Suppressor macrophage treated with lipopolysaccharide for 4 hours (primary cell): ENCODE data around the gene DLG2.
"Not testable (repeated sequence)": the region's sequence is repeated elsewhere in the genome, so short reads cannot be mapped to it uniquely, and the experiment has no call there.

ENCODE experiments used
- DNase-seq: peaks from one replicate; pipeline ENCODE4 v3.0.0-alpha.2; 2020

DLG2 gene

GRCh38 chr11:85301895-85302678 is 325.1 kb downstream of the DLG2 start:
- DNase-seq, result no peak

DNA sequence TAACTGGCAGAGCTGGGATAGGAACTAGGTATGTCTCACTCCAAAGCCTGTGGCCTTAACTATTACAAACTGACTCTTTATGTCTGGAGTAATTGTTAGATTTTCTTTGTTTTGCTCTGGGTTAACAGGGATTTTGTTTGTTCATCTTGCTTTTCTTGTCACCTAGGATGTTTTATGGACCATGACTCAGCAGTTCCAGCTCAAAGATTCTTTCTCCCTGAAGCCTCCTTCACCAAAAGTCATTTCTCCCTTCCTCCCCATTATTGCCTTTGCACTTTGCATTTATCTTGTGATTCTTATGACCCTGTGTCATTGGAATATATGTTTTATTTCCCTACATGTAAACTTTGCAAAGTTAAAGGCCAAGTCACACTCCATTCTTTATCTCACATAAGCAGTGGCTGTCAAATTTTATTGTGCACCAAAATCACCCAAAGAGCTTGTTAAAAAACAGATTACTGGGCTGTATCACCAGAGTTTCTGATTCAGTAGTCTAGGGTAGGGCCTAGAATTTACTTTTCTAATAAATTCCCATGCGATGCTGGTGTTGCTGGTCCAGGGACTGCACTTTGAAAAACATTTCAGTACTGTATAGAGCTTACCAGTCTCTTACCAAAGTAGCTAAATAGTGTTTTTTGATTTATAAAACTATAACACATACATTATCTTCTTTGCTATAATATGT is 327.7 kb downstream of the DLG2 start:
- DNase-seq, result no peak

DNA sequence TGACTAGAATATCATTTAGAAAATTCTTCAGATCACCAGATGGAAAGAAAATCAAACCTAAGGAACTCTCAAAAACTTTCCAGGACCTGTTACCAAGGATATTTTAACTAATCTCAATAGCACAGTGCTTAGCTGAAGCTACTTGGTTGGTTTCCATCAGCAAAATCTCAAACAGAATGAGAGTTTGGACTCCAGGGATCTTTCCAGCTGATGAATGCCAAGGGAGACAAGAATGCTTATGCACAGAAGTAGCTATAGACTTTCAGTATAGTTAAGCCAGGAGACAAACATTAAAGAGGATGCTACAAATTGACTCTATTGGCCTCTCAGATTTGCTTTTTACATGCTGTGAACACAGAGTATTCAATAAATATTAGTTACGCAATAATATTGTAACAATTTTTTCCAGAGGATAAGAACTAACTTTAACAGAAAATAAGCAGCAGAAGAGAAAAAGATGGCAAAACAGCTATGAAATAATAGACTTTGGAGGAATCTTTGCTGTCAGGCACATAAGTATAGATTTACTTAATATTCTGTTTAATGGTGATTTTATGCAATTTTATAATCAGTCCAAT is 331.4 kb downstream of the DLG2 start:
- DNase-seq, result no peak

GRCh38 chr11:85281550-85281949 is 345.6 kb downstream of the DLG2 start:
- DNase-seq, result no peak

DNA sequence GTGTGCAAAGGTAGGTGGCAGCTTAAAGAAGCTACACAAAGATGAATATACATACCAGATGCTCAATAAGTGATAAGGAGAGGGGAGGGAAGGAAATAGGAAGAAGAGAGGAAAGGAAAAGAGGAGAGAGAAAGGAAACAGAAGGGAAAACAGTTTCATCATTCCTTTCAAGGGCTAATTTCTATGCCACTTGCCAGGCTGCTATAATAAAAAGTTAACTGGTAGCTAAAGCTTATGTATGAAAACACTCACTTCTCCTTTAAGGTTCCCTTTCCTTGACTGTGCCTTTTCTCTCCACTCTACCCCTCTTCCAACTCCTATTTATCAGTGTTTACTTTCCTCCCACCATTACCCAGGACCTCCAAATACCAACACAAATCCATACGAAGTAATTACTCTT is 347.9 kb downstream of the DLG2 start:
- no peak for DNase-seq

DNA sequence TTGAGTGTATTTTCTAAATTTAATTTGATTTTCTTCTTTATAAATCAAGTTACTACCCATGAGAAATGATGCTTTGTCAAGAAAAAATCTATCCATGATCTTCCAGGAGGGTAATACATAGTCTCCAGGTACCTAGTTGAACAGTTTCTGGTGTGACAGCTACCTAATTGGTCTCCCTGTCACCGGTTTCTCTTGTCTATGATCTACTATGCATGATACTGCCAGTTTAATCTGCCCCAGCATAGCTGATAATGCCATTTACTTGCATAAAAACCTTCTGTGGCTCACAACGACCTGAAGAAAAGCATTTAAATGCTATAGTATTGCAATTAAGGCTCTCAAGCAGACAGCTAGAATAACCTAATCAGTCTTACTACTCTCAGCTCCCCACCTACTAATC is 349.5 kb downstream of the DLG2 start:
- DNase-seq, result no peak

GRCh38 chr11:85276332-85276731 is 350.8 kb downstream of the DLG2 start:
- DNase-seq, result no peak

- not testable (repeated sequence) for DNase-seq
Observed at GRCh38 chr11:85270315-85270714, 356.8 kb downstream of the DLG2 start.

- DNase-seq, result no peak
Observed at GRCh38 chr11:85269109-85269508, 358.0 kb downstream of the DLG2 start.

GRCh38 chr11:85266646-85267045 is 360.5 kb downstream of the DLG2 start:
- DNase-seq, result peak; percentile 15

DNA sequence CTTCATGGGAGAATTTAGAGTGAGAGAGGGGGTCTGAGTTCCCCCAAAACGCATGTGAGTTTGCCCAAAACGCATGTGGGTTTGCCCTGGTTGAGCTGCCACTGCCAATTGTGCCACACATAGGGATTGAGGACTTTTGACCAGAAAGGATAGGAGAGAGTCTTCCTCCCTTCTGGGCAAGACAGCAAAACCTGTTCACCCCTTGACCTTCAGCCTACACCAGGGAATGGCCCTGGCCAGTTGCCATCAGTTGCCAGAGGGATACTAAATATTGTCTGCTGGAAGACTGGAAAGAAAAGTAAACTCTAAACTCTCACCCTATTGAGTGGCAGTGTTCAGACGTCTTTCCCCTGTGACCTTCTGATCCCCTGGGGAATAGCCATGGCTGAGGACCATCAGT is 363.8 kb downstream of the DLG2 start:
- no peak for DNase-seq

DNA sequence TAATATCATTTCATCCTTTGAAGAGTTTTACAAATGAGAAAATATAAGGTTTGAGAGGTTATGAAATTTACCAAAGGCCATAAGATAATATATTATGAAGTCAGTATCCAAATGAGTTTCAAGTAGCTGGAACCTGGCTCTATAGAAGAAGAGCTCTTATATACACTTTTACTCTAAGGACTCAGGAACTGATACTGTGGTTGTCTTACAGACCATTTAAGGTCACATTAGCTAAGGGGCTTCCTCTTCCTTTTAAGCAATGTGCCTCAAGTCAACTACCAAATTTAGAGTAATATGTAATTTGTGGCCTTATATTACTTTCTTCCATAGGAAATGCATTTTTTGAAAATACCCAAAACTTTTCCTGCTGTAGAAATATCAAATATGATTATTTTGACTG is 369.3 kb downstream of the DLG2 start:
- no peak for DNase-seq

DNA sequence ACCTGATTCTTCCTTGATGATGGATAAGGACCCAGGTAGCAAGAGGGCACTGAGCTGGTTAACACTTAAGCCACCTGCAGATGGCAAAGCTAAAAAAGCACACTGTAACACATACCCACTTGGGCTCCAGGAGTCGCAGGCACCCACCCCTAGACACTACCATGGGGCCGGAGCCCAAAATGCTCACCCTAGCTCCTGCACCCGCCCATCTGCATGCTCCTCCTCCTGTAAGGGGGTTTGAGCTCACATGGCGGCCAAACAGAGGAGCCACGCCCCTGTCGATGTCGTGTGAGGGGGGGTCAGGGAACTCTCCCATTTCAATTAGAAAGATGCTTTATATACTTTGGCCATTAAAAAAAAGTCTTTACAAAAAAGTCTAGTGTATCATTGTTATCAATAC is 370.7 kb downstream of the DLG2 start:
- DNase-seq, result no peak

GRCh38 chr11:85249482-85249881 is 377.7 kb downstream of the DLG2 start:
- no peak for DNase-seq

DNA sequence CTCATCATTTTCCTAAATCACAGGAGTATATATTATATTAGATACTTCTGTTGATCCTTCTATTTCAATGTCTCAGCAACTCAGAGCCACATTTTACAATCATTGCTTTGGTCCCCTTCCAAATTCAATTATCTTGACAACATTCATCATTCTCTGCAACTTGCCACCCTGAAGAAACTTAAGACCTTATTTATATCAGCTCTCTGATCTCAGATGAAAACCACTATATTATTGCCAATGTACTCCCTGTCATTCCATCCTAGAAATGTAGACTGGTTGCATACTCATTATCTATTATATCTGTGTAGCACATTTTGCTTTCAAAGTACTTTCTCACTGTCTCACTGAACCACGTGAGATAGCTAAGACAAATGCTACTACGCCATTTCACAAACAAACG is 379.3 kb downstream of the DLG2 start:
- DNase-seq, result no peak

DNA sequence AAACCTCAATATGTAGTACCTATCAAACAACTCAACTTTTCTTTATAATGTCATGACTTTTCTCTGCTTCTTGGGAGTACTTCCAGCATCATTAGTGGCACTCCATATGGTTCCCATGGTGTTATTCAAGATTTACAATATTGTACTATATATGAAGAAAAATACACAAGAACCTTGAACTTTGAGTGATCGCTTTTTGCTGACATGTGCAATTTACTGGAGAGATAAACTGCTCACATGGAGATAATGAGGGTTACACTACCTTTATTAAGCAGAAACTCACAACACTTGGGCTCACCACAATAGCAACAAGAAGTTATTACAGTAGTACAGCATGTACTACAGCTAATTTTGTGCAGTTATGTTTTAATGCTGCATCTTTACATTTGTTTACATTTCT is 388.2 kb downstream of the DLG2 start:
- DNase-seq, result no peak

- not testable (repeated sequence) for DNase-seq
Observed at GRCh38 chr11:85238038-85238437, 389.1 kb downstream of the DLG2 start.

GRCh38 chr11:85236211-85236610 is 390.9 kb downstream of the DLG2 start:
- no peak for DNase-seq

DNA sequence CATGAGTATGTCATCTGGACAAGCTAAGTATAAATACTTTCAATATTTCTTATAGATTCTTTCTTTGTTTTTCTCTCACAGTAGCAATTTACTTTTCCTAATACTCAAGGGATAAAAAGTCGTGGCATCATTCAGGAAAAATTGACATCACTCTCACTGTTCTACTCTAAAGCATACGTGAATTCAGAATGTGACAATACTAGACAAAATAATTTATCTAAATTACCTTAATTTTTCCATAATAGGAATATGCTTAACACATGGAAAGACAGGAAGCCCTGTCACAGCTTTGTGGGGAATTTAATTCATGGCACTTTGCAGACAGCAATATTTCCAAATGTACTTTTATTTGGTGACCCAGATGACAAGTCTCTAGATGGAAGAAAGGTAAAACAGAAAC is 394.6 kb downstream of the DLG2 start:
- DNase-seq, result no peak

DNA sequence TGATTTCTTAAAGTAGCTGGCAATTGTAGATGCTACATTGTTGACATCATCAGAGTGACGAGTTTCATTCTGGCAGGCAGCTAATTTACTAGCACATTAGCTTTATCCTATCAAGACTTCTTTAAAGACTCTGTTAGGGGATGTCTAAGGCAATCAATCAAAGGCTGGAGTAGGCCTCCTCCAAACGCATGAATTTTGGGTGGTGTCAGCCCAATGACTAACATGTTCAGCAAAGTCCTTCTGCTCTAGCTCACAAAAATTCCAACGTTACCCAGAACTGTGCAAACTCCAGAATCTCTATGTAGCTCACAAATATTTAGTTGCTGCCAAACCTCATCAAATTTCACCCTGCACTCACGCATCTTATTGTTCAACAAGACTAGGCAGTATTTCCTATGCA is 395.6 kb downstream of the DLG2 start:
- no peak for DNase-seq

DNA sequence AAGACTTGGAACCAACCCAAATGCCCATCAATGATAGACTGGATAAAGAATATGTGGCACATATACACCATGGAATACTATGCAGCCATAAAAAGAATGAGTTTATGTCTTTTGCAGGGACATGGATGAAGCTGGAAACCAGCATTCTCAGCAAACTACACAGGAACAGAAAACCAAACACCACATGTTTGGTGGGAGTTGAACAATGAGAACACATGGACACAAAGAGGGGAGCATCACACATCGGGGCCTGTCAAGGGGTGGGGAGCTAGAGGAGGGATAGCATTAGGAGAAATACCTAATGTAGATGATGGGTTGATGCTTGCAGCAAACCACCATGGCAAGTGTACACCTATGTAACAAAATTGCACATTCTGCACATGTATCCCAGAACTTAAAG is 397.4 kb downstream of the DLG2 start:
- not testable (repeated sequence) for DNase-seq

DNA sequence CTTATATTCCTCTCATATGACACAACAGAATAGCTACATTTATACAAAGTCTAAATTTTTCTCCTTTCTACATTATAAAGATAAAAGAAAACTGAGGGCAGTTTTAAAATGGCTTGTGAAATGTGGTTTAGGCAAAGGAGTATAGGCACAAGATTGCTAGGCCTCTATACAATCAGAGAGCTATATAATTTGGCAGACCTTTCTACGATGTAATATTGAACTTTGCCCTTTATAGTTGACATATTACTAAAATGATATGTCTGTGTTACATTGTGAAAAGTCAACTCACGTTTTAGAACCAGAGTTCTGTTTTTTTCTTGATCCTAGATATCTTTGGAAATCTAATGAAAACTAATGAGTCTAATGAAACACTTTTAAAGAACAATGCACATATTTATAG is 430.2 kb downstream of the DLG2 start:
- no peak for DNase-seq

DNA sequence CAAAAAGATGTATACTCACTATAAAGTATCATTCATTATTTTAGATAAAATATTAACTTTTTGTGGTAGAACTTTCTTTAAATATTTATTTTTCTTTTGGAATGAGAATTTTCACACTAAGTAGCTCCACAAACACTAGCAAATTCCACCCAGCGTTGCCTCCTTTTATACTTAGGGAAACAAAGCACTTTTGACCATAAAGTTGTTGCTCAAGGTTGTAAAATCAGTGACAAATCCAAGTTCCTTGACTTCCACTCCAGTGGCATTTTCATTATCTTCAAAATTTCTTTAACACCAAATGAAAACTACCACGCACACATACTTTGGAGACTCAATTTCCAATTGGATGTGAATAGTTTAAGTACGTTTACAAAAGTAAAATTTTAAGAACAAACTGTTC is 431.2 kb downstream of the DLG2 start:
- no peak for DNase-seq

GRCh38 chr11:85187992-85188391 is 439.2 kb downstream of the DLG2 start:
- DNase-seq, result no peak
